Astrocyte (in vitro differentiated cells and primary cell): ENCODE data around the gene PPP1R7. TPM values are rescaled to one million over a fixed set of nuclear protein-coding genes. Genes with fewer than 3 reads are reported as not detected.

Source experiments
- DNase-seq: peaks from one replicate; pipeline ENCODE4 v3.0.0-alpha.2; 2010; ENCODE audit warnings: low read depth
- FAIRE-seq: peaks from 2 replicates; lab custom pipeline; 2011; peaks lifted over from hg19 to GRCh38; lab: Jason Lieb, UNC
- H2AFZ ChIP-seq: 2 replicates; pipeline ENCODE4 v1.6.0; 2012; ENCODE audit warnings: low read depth, low read length, inconsistent platforms
- H3K27ac ChIP-seq: 2 replicates; pipeline ENCODE4 v1.5.1; 2011; ENCODE audit warnings: low read depth, low read length, inconsistent platforms
- H3K27me3 ChIP-seq: 2 replicates; pipeline ENCODE4 v1.6.0; 2011; ENCODE audit warnings: low read length, inconsistent platforms; ENCODE audit not compliant: insufficient read depth
- H3K36me3 ChIP-seq: 2 replicates; pipeline ENCODE4 v1.5.1; 2011; ENCODE audit warnings: low read length, inconsistent platforms; ENCODE audit not compliant: insufficient read depth
- H3K4me1 ChIP-seq: 2 replicates; pipeline ENCODE4 v1.5.1; 2011; ENCODE audit warnings: low read length, inconsistent platforms; ENCODE audit not compliant: insufficient read depth
- H3K4me2 ChIP-seq: 2 replicates; pipeline ENCODE4 v1.6.0; 2012; ENCODE audit warnings: low read length, inconsistent platforms
- H3K4me3 ChIP-seq: 2 replicates; pipeline ENCODE4 v1.5.1; 2011; ENCODE audit warnings: low read depth, mild to moderate bottlenecking, low read length, inconsistent platforms; ENCODE audit not compliant: insufficient read depth
- H3K79me2 ChIP-seq: 2 replicates; pipeline ENCODE4 v1.6.0; 2012; ENCODE audit warnings: mild to moderate bottlenecking, low read length, inconsistent platforms; ENCODE audit not compliant: insufficient read depth
- H3K9ac ChIP-seq: 2 replicates; pipeline ENCODE4 v1.6.0; 2012; ENCODE audit warnings: mild to moderate bottlenecking, low read length, inconsistent platforms
- H3K9me3 ChIP-seq: 2 replicates; pipeline ENCODE4 v1.5.1; 2012; ENCODE audit warnings: low read depth, mild to moderate bottlenecking, low read length, inconsistent platforms; ENCODE audit not compliant: insufficient read depth
- H4K20me1 ChIP-seq: 2 replicates; pipeline ENCODE4 v1.6.0; 2012; ENCODE audit warnings: low read length, inconsistent platforms; ENCODE audit not compliant: insufficient read depth
- H3K27ac Mint-ChIP-seq: one replicate; pipeline ENCODE4 v1.8.0; 2021; ENCODE audit warnings: mild to moderate bottlenecking, mixed read lengths; ENCODE audit not compliant: unreplicated experiment
- H3K27me3 Mint-ChIP-seq: one replicate; pipeline ENCODE4 v1.8.0; 2021; ENCODE audit warnings: low read depth, mixed read lengths; ENCODE audit not compliant: unreplicated experiment
- H3K36me3 Mint-ChIP-seq: one replicate; pipeline ENCODE4 v1.8.0; 2021; ENCODE audit warnings: low read depth, mixed read lengths; ENCODE audit not compliant: unreplicated experiment
- H3K4me1 Mint-ChIP-seq: one replicate; pipeline ENCODE4 v1.8.0; 2021; ENCODE audit warnings: low read depth, mixed read lengths; ENCODE audit not compliant: unreplicated experiment
- H3K4me3 Mint-ChIP-seq: one replicate; pipeline ENCODE4 v1.8.0; 2021; ENCODE audit warnings: mild to moderate bottlenecking, moderate library complexity, mixed read lengths; ENCODE audit not compliant: unreplicated experiment
- H3K9me3 Mint-ChIP-seq: one replicate; pipeline ENCODE4 v1.8.0; 2021; ENCODE audit warnings: mild to moderate bottlenecking, mixed read lengths; ENCODE audit not compliant: unreplicated experiment
- EZH2 ChIP-seq: IDR thresholded peaks from 2 replicates; pipeline ENCODE4 v1.6.1; 2012; ENCODE audit warnings: mild to moderate bottlenecking, low read length, inconsistent platforms; ENCODE audit not compliant: insufficient read depth
- total RNA-seq: library from RNA; stranded (reverse); gene quantifications from 2 replicates; pipeline ENCODE4 v1.2.1, GENCODE V29; 2021
- TF ChIP-seq, protein P1 (sequence below): IDR thresholded peaks from 2 replicates; pipeline ENCODE4 v1.5.1; 2011; ENCODE audit warnings: low read depth, mild to moderate bottlenecking, inconsistent platforms, low read length, moderate library complexity; ENCODE audit not compliant: insufficient read depth

The PPP1R7 gene
- total RNA-seq, 1 donor from 2014 or later, result 53.4 TPM

DNA sequence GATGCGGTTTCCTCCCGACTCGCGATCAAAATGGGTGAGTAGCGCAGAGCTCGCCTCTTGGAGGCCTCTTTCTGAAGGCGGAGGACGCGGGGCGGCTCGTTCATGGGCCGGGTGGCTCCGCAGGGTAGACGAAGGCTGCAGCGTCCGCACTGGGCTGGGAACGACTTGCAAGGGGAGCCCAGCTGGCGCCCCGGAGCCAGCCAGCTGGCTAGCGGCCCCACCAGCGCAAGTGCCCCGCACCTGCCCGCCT lies 667 bp upstream of the PPP1R7 start:
- FAIRE-seq, result no peak
- DNase-seq, result no peak
- Histone ChIP-seq H3K36me3 (no peaks in the 10 kb centered on the region), H3K27me3 (no peaks in the 10 kb centered on the region), H3K79me2 (peaks cover 23% of the 10 kb centered on the region), H3K4me3 (peak overlapping the region; percentile 80), H3K4me1 (peaks cover 17% of the 10 kb centered on the region), H2AFZ (peak overlapping the region; percentile 100), H3K9ac (peak overlapping the region; percentile 71), H4K20me1 (peaks cover 18% of the 10 kb centered on the region), H3K4me2 (peak overlapping the region; percentile 100), H3K27ac (no peak overlapping the region), H3K9me3 (no peaks in the 10 kb centered on the region)
- H3K27ac Mint-ChIP-seq, result peak overlapping the region; percentile 53
- H3K36me3 Mint-ChIP-seq, result peaks cover 2% of the 10 kb centered on the region
- H3K4me1 Mint-ChIP-seq, result peaks cover 19% of the 10 kb centered on the region
- no peaks in the 10 kb centered on the region for H3K27me3 Mint-ChIP-seq
- no peak for TF ChIP-seq EZH2
- TF ChIP-seq, protein P1, sequence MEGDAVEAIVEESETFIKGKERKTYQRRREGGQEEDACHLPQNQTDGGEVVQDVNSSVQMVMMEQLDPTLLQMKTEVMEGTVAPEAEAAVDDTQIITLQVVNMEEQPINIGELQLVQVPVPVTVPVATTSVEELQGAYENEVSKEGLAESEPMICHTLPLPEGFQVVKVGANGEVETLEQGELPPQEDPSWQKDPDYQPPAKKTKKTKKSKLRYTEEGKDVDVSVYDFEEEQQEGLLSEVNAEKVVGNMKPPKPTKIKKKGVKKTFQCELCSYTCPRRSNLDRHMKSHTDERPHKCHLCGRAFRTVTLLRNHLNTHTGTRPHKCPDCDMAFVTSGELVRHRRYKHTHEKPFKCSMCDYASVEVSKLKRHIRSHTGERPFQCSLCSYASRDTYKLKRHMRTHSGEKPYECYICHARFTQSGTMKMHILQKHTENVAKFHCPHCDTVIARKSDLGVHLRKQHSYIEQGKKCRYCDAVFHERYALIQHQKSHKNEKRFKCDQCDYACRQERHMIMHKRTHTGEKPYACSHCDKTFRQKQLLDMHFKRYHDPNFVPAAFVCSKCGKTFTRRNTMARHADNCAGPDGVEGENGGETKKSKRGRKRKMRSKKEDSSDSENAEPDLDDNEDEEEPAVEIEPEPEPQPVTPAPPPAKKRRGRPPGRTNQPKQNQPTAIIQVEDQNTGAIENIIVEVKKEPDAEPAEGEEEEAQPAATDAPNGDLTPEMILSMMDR, result no peak
- H3K4me3 Mint-ChIP-seq, result peak overlapping the region; percentile 97
- no peaks in the 10 kb centered on the region for H3K9me3 Mint-ChIP-seq

DNA sequence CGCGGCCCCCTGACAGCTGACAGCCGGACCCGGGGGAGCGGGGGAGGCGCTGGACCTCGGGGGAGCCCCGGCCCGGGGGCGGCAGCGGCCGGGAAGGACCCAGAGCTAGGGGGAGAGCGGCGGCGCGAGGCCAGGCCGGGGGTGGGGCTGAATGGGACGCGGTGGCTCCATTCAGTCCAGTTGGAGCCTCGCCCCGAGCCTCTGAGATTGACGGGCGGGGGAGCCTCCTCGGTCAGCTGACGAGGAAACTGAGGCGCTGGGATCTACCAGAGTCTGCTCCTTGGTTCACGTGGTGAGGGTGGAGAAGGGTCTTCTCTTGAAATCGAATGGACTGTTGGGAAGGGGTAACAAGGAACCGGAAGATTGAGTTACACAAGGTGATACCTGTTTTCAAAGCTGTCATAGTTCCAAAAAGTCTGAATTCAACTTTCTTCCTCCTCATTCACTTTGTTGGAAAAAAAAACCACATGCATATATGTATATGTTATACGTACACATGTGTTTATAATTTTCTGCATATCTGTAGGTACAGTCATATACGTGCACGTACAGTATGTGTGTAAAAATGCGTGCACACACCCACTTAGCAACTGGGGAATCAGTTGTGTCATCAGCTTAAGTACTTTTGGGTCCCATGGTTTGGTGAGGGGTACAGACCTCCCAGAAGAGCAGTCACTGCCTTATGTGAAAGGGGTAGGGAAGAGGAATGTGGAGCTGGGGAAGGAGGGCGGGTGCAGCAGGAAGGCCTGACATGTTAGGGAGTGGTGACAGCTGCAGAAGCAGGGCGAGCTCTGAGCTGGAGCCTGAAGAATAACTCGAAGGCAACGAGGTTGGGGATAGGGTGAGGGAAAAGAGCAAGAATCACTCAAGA lies 628 bp downstream of the PPP1R7 start:
- Histone ChIP-seq H3K9me3 (no peaks in the 10 kb centered on the region), H4K20me1 (peaks cover 18% of the 10 kb centered on the region), H3K79me2 (peaks cover 23% of the 10 kb centered on the region), H3K27ac (peak overlapping the region; percentile 66), H3K36me3 (peaks cover 3% of the 10 kb centered on the region), H3K4me2 (peak overlapping the region; percentile 100), H3K4me1 (peaks cover 17% of the 10 kb centered on the region), H3K9ac (peak overlapping the region; percentile 79), H3K4me3 (peak overlapping the region; percentile 80), H3K27me3 (no peaks in the 10 kb centered on the region), H2AFZ (peak overlapping the region; percentile 65)
- no peaks in the 10 kb centered on the region for H3K36me3 Mint-ChIP-seq
- no peaks in the 10 kb centered on the region for H3K9me3 Mint-ChIP-seq
- FAIRE-seq, result no peak
- H3K27ac Mint-ChIP-seq, result peak overlapping the region; percentile 80
- H3K4me3 Mint-ChIP-seq, result peak overlapping the region; percentile 97
- H3K27me3 Mint-ChIP-seq, result no peaks in the 10 kb centered on the region
- peaks cover 19% of the 10 kb centered on the region for H3K4me1 Mint-ChIP-seq
- TF ChIP-seq, protein P1, result no peak
- no peak for DNase-seq

DNA sequence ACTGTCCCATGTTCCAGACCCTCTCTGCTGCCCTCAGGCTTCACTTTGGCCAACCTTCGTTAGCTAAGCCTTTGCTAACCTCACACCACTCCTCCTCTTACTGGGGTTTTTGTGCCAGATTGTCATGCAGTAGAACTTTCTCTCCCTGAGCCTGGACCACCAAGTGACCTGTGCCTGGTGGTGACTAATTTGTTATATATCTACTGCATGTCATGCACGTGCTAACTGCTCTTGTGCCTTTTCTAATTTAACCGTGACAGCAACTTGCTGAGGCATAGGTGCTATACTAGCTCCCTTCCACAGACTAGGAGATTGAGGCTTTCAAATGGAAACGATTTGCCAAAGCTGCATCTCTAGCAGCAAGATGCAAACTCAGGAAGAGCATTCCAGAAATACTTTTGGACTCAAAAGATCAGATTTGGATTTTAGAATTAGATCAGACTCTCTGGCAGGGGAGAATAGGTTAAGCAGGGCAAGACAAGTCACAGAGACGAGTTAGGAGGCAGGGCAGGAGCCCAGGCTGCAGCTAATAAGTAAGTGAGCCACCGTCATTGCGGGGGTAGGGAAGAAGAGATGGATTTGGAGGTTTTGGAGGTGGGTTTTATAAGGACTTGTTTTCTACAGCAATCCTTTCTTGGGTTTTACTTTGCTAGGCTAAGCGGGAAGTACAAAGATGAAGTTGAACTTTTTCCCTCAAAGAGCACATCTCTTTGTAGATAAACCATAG lies 1.8 kb downstream of the PPP1R7 start:
- Histone ChIP-seq H3K27ac (no peak overlapping the region), H2AFZ (no peak overlapping the region), H3K79me2 (peaks cover 23% of the 10 kb centered on the region), H3K4me1 (peaks cover 21% of the 10 kb centered on the region), H3K4me3 (no peak overlapping the region), H3K27me3 (no peaks in the 10 kb centered on the region), H3K9ac (no peak overlapping the region), H3K36me3 (peaks cover 3% of the 10 kb centered on the region), H3K9me3 (no peaks in the 10 kb centered on the region), H4K20me1 (peaks cover 23% of the 10 kb centered on the region), H3K4me2 (peak overlapping the region; percentile 2)
- Mint-ChIP-seq H3K27me3 (no peaks in the 10 kb centered on the region), H3K36me3 (no peaks in the 10 kb centered on the region), H3K4me1 (peaks cover 19% of the 10 kb centered on the region), H3K9me3 (no peaks in the 10 kb centered on the region), H3K4me3 (peak overlapping the region; percentile 97), H3K27ac (no peak overlapping the region)
- DNase-seq (no peak), FAIRE-seq (no peak)
- TF ChIP-seq, protein P1, result no peak
- no peak for TF ChIP-seq EZH2
